AG04450 (cell line): ENCODE measurements around the gene APP. TPM values are rescaled to one million over a fixed set of nuclear protein-coding genes. Genes with fewer than 3 reads are reported as not detected.

Experiments
- CTCF ChIA-PET: fragments of 300-600, 350-600 bp; formaldehyde crosslinking; extraction: SDS; loops from one replicate; lab custom pipeline; 2022; ENCODE audit warnings: antibody characterized with exemption, inconsistent platforms; lab: Charles Lee
- POLR2A ChIA-PET: fragments of 350-600 bp; formaldehyde crosslinking; extraction: SDS; loops from one replicate; lab custom pipeline; 2021; ENCODE audit warnings: antibody characterized with exemption, inconsistent platforms; lab: Yijun Ruan, JAX
- DNase-seq: peaks from one replicate; pipeline ENCODE4 v3.0.0-alpha.2; 2011; ENCODE audit warnings: low read depth, low spot score
- H3K27ac ChIP-seq: one replicate; pipeline ENCODE4 v1.5.1; 2012; ENCODE audit warnings: low read depth, low read length, control low read depth
- H3K27me3 ChIP-seq: one replicate; pipeline ENCODE4 v1.6.0; 2012; ENCODE audit warnings: low read length; ENCODE audit not compliant: control insufficient read depth, insufficient read depth
- H3K4me3 ChIP-seq: 2 replicates; pipeline ENCODE4 v1.5.1; 2011; ENCODE audit warnings: mild to moderate bottlenecking, low read depth, low read length, control low read depth
- H3K9me3 ChIP-seq: 2 replicates; pipeline ENCODE4 v1.5.1; 2012; ENCODE audit warnings: low read length; ENCODE audit not compliant: control insufficient read depth, insufficient read depth
- CTCF ChIP-seq: IDR thresholded peaks from 2 replicates; pipeline ENCODE4 v1.5.1; 2011; ENCODE audit warnings: low read depth, low read length, control low read depth, inconsistent platforms
- polyA plus RNA-seq: library from polyadenylated mRNA; depleted of rRNA; stranded (reverse); fragments of >200 nt; gene quantifications from 2 replicates; pipeline ENCODE4 v1.2.3, GENCODE V29; 2011

The APP gene
- polyA plus RNA-seq, 1 experiment, result 870 TPM

DNA sequence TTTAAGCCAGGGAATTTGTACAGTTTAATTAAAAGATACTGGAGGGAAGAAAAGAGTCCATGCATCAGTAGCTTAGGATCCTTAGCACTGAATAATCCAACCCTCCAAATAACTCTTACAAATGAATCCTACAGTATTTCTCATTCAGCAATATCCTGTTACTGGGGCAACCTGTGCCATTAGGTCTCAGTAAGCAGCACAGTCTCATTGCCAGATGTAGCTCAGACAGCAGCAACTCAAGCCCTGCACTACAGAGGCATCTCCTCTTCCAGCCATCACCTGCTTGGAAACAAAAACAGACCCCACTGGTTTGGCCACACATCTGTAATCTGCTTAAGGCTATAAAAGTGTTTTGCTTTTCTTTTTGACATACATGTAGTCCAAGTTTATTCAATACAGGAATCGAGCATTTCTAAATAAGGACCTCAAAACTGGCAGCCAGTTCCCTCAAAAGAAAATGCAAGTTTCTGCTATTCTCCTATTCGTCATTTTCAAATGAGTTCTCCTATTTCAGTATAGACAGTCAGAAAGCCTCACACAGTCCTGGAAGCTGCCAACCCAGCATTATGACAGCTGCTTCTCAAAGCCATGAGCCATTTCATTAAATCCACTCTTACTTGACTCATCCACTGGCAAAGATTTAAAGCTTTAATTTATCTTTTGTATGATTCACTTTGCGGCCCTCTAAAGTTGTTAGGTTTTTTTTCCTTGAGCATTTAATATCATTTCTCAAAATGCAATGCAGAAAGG lies 129.0 kb downstream of the APP start:
- no peak overlapping the region for H3K27ac ChIP-seq
- ChIA-PET CTCF (interaction anchor here (1.0 to 1.5 kb wide), 2 partner anchors 10 to 146 kb away, joined by 3 to 5 read pairs; no protein-coding TSS in a partner anchor), POLR2A (interaction anchor here (0.9 kb wide), 1 partner anchor 127 kb away, joined by 5 read pairs; no protein-coding TSS in a partner anchor)
- H3K9me3 ChIP-seq, result no peaks in the 10 kb centered on the region
- DNase-seq, result no peak
- no peaks in the 10 kb centered on the region for H3K27me3 ChIP-seq
- H3K4me3 ChIP-seq, result no peak overlapping the region
- TF ChIP-seq CTCF, result no peak

GRCh38 chr21:26036916-26037315 lies 133.7 kb downstream of the APP start:
- Histone ChIP-seq H3K9me3 (no peaks in the 10 kb centered on the region), H3K27ac (no peak overlapping the region), H3K4me3 (no peak overlapping the region), H3K27me3 (no peaks in the 10 kb centered on the region)
- POLR2A ChIA-PET, result no interaction called here
- TF ChIP-seq CTCF, result no peak
- no peak for DNase-seq
- CTCF ChIA-PET, result no interaction called here

GRCh38 chr21:26032263-26032662 lies 138.3 kb downstream of the APP start:
- Histone ChIP-seq H3K9me3 (no peaks in the 10 kb centered on the region), H3K27me3 (no peaks in the 10 kb centered on the region), H3K27ac (no peak overlapping the region), H3K4me3 (no peak overlapping the region)
- ChIA-PET CTCF (interaction anchor here (0.9 to 1.0 kb wide), 2 partner anchors 13 to 18 kb away, joined by 3 to 4 read pairs; no protein-coding TSS in a partner anchor), POLR2A (no interaction called here)
- no peak for TF ChIP-seq CTCF
- DNase-seq, result no peak

DNA sequence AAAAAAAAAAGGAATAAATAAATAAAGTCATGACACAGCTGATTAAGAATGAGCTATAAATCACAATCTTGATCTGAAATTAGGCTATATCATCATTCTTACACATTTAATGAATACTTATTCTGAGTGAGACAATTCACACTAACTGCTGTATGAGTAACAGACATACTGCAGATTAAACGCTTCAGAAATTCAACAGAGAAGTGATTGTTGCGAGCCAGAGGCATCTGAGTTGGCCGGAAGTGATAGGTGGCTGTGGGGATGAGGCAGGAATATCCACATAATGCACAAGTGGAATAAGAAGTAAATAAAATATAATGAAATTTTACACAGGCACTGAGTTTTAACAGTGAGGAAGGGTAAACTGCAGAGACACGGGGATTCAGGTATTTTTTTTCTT lies 142.4 kb downstream of the APP start:
- ChIA-PET POLR2A (no interaction called here), CTCF (no interaction called here)
- Histone ChIP-seq H3K27me3 (no peaks in the 10 kb centered on the region), H3K9me3 (no peaks in the 10 kb centered on the region), H3K4me3 (no peak overlapping the region), H3K27ac (no peak overlapping the region)
- DNase-seq, result no peak
- no peak for TF ChIP-seq CTCF

DNA sequence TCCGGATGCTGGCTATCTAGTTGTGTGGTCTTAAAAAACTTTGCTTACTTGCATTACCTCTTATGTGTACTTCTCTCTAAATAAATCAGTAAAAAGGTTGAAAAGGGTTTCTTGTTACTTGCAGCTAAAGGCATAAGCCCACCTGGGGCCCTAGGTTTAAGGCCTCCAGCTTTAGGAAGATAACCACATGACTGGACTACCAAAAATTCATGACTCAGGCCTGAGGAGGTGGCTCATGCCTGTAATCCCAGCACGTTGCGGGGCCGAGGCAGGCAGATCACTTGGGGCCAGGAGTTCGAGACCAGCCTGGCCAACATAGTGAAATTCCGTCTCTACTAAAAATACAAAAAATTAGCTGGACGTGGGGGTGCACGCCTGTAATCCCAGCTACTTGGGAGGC lies 142.9 kb downstream of the APP start:
- no peak overlapping the region for H3K27ac ChIP-seq
- no peak for DNase-seq
- no peaks in the 10 kb centered on the region for H3K9me3 ChIP-seq
- no peak for TF ChIP-seq CTCF
- POLR2A ChIA-PET, result no interaction called here
- H3K27me3 ChIP-seq, result no peaks in the 10 kb centered on the region
- CTCF ChIA-PET, result interaction anchor here (1.1 kb wide), 1 partner anchor 140 kb away, joined by 4 read pairs; no protein-coding TSS in a partner anchor
- H3K4me3 ChIP-seq, result no peak overlapping the region
